DMS 273 treated with DMSO at 0.1 percent for 48 hours (cell line): ENCODE results near the gene MT1H.
"Not testable (repeated sequence)": the region's sequence is repeated elsewhere in the genome, so short reads cannot be mapped to it uniquely, and the experiment has no call there.

Experiments
- DNase-seq: peaks from one replicate; lab custom pipeline; 2025; lab: John Stamatoyannopoulos, UW

Gene MT1H

GRCh38 chr16:56665286-56666261 is 4.0 kb upstream of the MT1H start:
- DNase-seq = not testable (repeated sequence)

- no peak for DNase-seq
These were observed 1.7 kb upstream of the MT1H start, which contains the start of gene MT1G for GRCh38 chr16:56667581-56668571. Gene MT1G (minus strand): TSS chr16:56668065. CDS start chr16:56667993, 72 bp downstream.

GRCh38 chr16:56669840-56670619 is 416 bp downstream of the MT1H start:
- no peak for DNase-seq

- no peak for DNase-seq
These were observed 963 bp downstream of the MT1H start for GRCh38 chr16:56670620-56670934.

GRCh38 chr16:56671691-56672090 is 2.1 kb downstream of the MT1H start:
- not testable (repeated sequence) for DNase-seq

- DNase-seq = not testable (repeated sequence)
These were observed 2.6 kb downstream of the MT1H start for GRCh38 chr16:56672171-56672570.

- DNase-seq = no peak
These were observed 3.3 kb downstream of the MT1H start for GRCh38 chr16:56672761-56673536.

- no peak for DNase-seq
These were observed 4.3 kb downstream of the MT1H start for GRCh38 chr16:56673921-56674320.

GRCh38 chr16:56674570-56674969 is 5.0 kb downstream of the MT1H start:
- not testable (repeated sequence) for DNase-seq

GRCh38 chr16:56675685-56676210 is 6.1 kb downstream of the MT1H start:
- no peak for DNase-seq

GRCh38 chr16:56677474-56677873 is 7.9 kb downstream of the MT1H start:
- no peak for DNase-seq

GRCh38 chr16:56679078-56679730 is 9.6 kb downstream of the MT1H start:
- no peak for DNase-seq

GRCh38 chr16:56679818-56680217 is 10.2 kb downstream of the MT1H start:
- DNase-seq = no peak

- peak; percentile 80 for DNase-seq
These were observed 12.5 kb downstream of the MT1H start, which contains the start of gene MT1X for GRCh38 chr16:56681939-56682702. Gene MT1X (plus strand): TSS chr16:56682470. CDS start chr16:56682541, 71 bp downstream.

GRCh38 chr16:56682703-56683397 is 13.2 kb downstream of the MT1H start:
- DNase-seq = no peak

GRCh38 chr16:56683424-56684172 is 14.0 kb downstream of the MT1H start:
- no peak for DNase-seq

- no peak for DNase-seq
These were observed 14.8 kb downstream of the MT1H start for GRCh38 chr16:56684256-56684925.
